RWPE2 (cell line): Measurements from ENCODE around the gene KDM5A.
"Not testable (repeated sequence)": the region's sequence is repeated elsewhere in the genome, so short reads cannot be mapped to it uniquely, and the experiment has no call there.

Experiments
- ATAC-seq: fragments of 200-7000 bp; cut with Tn5 transposase; 3 replicates; pipeline ENCODE4 v1.9.1; 2021; ENCODE audit warnings: low read depth
- DNase-seq: peaks from one replicate; pipeline ENCODE4 v3.0.0-alpha.2; 2020; ENCODE audit warnings: low spot score
- H3K27ac ChIP-seq: fragments of 450-650 bp; 2 replicates; pipeline ENCODE4 v1.5.1; 2017; ENCODE audit warnings: mild to moderate bottlenecking; ENCODE audit not compliant: poor library complexity, severe bottlenecking
- H3K27me3 ChIP-seq: fragments of 250-450 bp; sonication (Bioruptor Pico); 2 replicates; pipeline ENCODE4 v1.5.1; 2021; ENCODE audit warnings: mild to moderate bottlenecking, moderate library complexity; ENCODE audit not compliant: insufficient read depth, poor library complexity, severe bottlenecking
- H3K36me3 ChIP-seq: fragments of 250-450 bp; sonication (Bioruptor Pico); 2 replicates; pipeline ENCODE4 v1.5.1; 2020; ENCODE audit warnings: low read depth, mild to moderate bottlenecking, moderate library complexity
- H3K4me1 ChIP-seq: fragments of 250-450 bp; sonication (Bioruptor Pico); 2 replicates; pipeline ENCODE4 v1.5.1; 2021; ENCODE audit warnings: mild to moderate bottlenecking, moderate library complexity; ENCODE audit not compliant: insufficient read depth, poor library complexity, severe bottlenecking
- H3K4me3 ChIP-seq: fragments of 250-450 bp; sonication (Bioruptor Pico); 2 replicates; pipeline ENCODE4 v1.5.1; 2021; ENCODE audit warnings: mild to moderate bottlenecking, moderate library complexity; ENCODE audit not compliant: severe bottlenecking
- H3K9me3 ChIP-seq: fragments of 250-450 bp; sonication (Bioruptor Pico); 2 replicates; pipeline ENCODE4 v1.5.1; 2021; ENCODE audit warnings: mild to moderate bottlenecking, moderate library complexity; ENCODE audit not compliant: severe bottlenecking
- CTCF ChIP-seq: fragments of 450-650 bp; IDR thresholded peaks from one replicate; pipeline ENCODE4 v1.5.1; 2017; ENCODE audit warnings: mild to moderate bottlenecking, moderate library complexity; ENCODE audit not compliant: poor library complexity, severe bottlenecking

Gene KDM5A

GRCh38 chr12:388012-388411 lies 1.1 kb downstream of the KDM5A start:
- Histone ChIP-seq H3K4me1 (peaks cover 20% of the 10 kb centered on the region), H3K27ac (peak overlapping the region; percentile 76), H3K9me3 (no peaks in the 10 kb centered on the region), H3K36me3 (peaks cover 36% of the 10 kb centered on the region), H3K4me3 (peak overlapping the region; percentile 63), H3K27me3 (no peaks in the 10 kb centered on the region)
- no peak for DNase-seq
- no peak for ATAC-seq
- TF ChIP-seq CTCF: no peak

GRCh38 chr12:386651-387050 lies 2.5 kb downstream of the KDM5A start:
- ATAC-seq (no peak), DNase-seq (no peak)
- Histone ChIP-seq H3K4me1 (peaks cover 20% of the 10 kb centered on the region), H3K36me3 (peaks cover 50% of the 10 kb centered on the region), H3K4me3 (no peak overlapping the region), H3K27ac (no peak overlapping the region), H3K27me3 (no peaks in the 10 kb centered on the region), H3K9me3 (no peaks in the 10 kb centered on the region)
- TF ChIP-seq CTCF: no peak

- not testable (repeated sequence) for H3K27me3 ChIP-seq, ATAC-seq, DNase-seq, H3K27ac ChIP-seq, H3K4me3 ChIP-seq, H3K9me3 ChIP-seq, H3K4me1 ChIP-seq
- peaks cover 62% of the 10 kb centered on the region for H3K36me3 ChIP-seq
These were observed 18.2 kb downstream of the KDM5A start for GRCh38 chr12:370739-371485.

- Histone ChIP-seq H3K27me3 (no peaks in the 10 kb centered on the region), H3K4me1 (no peaks in the 10 kb centered on the region), H3K4me3 (no peak overlapping the region), H3K27ac (no peak overlapping the region), H3K36me3 (peaks cover 76% of the 10 kb centered on the region), H3K9me3 (peaks cover 2% of the 10 kb centered on the region)
- no peak for TF ChIP-seq CTCF
- no peak for ATAC-seq
- no peak for DNase-seq
These were observed 21.1 kb downstream of the KDM5A start for GRCh38 chr12:367972-368371.

GRCh38 chr12:366820-367219 lies 22.3 kb downstream of the KDM5A start:
- no peak overlapping the region for H3K27ac ChIP-seq
- TF ChIP-seq CTCF: no peak
- peaks cover 80% of the 10 kb centered on the region for H3K36me3 ChIP-seq
- peaks cover 2% of the 10 kb centered on the region for H3K9me3 ChIP-seq
- no peaks in the 10 kb centered on the region for H3K27me3 ChIP-seq
- no peak for DNase-seq
- no peak for ATAC-seq
- no peaks in the 10 kb centered on the region for H3K4me1 ChIP-seq
- H3K4me3 ChIP-seq: no peak overlapping the region
